Measurements from ENCODE around the gene MAPK11.

DNA sequence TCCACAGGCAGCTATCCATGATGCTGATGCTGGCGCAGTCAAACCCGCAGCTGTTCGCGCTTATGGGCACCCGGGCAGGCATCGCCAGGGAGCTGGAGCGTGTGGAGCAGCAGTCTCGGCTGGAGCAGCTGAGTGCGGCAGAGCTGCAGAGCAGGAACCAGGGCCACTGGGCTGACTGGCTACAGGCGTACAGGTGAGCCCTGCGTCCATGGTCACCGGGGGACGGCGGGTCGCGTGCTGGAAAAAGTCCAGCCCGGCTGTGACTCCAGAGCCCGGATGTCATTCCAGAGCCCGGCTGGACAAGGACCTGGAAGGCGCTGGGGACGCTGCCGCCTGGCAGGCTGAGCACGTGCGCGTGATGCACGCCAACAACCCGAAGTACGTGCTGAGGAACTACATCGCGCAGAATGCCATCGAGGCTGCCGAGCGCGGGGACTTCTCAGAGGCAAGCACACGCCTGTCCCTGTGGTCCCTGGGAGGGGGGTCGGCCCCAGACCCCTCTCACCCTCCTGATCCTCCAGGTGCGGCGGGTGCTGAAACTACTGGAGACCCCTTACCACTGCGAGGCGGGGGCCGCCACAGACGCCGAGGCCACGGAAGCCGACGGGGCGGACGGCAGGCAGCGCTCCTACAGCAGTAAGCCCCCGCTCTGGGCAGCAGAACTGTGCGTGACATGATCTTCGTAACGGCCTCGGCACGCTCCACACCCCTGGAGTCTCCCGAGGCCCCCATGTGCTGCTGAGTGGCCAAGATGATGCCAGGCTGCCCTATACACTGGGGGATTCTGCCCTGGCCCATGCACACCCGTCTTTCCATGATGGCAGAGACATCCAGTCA is 53.3 kb downstream of the MAPK11 start:
- TF ChIP-seq, protein P1, sequence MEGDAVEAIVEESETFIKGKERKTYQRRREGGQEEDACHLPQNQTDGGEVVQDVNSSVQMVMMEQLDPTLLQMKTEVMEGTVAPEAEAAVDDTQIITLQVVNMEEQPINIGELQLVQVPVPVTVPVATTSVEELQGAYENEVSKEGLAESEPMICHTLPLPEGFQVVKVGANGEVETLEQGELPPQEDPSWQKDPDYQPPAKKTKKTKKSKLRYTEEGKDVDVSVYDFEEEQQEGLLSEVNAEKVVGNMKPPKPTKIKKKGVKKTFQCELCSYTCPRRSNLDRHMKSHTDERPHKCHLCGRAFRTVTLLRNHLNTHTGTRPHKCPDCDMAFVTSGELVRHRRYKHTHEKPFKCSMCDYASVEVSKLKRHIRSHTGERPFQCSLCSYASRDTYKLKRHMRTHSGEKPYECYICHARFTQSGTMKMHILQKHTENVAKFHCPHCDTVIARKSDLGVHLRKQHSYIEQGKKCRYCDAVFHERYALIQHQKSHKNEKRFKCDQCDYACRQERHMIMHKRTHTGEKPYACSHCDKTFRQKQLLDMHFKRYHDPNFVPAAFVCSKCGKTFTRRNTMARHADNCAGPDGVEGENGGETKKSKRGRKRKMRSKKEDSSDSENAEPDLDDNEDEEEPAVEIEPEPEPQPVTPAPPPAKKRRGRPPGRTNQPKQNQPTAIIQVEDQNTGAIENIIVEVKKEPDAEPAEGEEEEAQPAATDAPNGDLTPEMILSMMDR (IDR thresholded peaks at IDR 0.05; ENCODE audit: borderline replicate concordance, extremely low read depth, low read length, poor library complexity, severe bottlenecking), result no peak
- no peak for TF ChIP-seq EZH2 (IDR thresholded peaks at IDR 0.05; ENCODE audit: borderline replicate concordance, low read depth, low read length, severe bottlenecking)

Measured in DND-41 (cell line).